ENCODE results near the gene THBS1. TPM values are rescaled to one million over a fixed set of nuclear protein-coding genes. Genes with fewer than 3 reads are reported as not detected.
A peak's percentile ranks its signal among the peaks of the same experiment; 100 is the strongest.

The THBS1 gene
- total and polyA plus RNA-seq, 4 experiments from 2014 or later, result 0.77 to 7.6 (median 2.6) TPM

DNA sequence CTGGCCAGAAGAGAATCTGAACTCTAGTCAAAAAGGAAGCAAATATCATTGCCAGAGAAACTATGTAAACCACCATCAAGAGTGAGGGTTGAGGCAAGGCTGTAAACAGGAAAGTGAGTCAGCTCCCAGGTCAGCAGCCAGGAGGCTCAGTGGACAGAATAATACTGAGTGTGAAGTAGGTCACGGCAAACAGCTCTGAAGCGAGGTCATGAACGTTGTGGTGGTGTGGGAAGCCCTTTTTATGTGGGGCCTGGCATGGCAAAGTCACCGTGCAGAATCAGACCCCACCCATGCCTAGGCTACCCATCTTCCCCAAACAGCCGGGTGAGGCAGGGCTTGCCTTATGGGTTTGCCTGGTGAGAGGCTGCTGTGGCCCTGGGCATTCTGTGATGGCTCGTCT, 43.9 kb downstream of the THBS1 start:
- Mint-ChIP-seq H3K27ac (peak overlapping the region; percentile 98 to 100 (median 99)), H3K9me3 (peaks cover 0 to 4% (median under 1%) of the 10 kb centered on the region in 8 donors), H3K4me1 (peaks cover 66 to 89% (median 80%) of the 10 kb centered on the region in 4 donors), H3K36me3 (peaks cover 0 to 9% of the 10 kb centered on the region in 2 donors), H3K27me3 (no peaks in the 10 kb centered on the region), H3K4me3 (peak overlapping the region; percentile 76 to 91 (median 82))
- no peak overlapping the region for H3K4me3 ChIP-seq (ENCODE audit: low read length in 2 of 2)
- CTCF ChIA-PET (ENCODE audit: partially characterized antibody), result interaction anchor here (0.9 to 5.9 kb wide), 11 partner anchors 8 to 132 kb away, joined by 3 to 54 read pairs (median 4); partner anchors contain the start of gene THBS1
- H3K4me1 ChIP-seq (ENCODE audit: insufficient read depth, low read length), result peaks cover 80% of the 10 kb centered on the region
- peak overlapping the region; percentile 70 for H3K27ac ChIP-seq (ENCODE audit: low read depth, low read length)
- DNase-seq, result peak; percentile 78 to 90 (median 86)
- POLR2A ChIA-PET (ENCODE audit: partially characterized antibody), result interaction anchor here (0.8 to 6.1 kb wide), 22 partner anchors 9 to 1170 kb away, joined by 3 to 59 read pairs (median 8); partner anchors contain the start of genes FAM98B, FSIP1 and THBS1
- H3K27me3 ChIP-seq (ENCODE audit: insufficient read depth, low read length), result no peaks in the 10 kb centered on the region
- H3K36me3 ChIP-seq (ENCODE audit: insufficient read depth, low read length), result no peaks in the 10 kb centered on the region
- intact Hi-C loops (cut with micrococcal nuclease), result loop anchor here (2.0 to 5.0 kb wide), 6 partner anchors 16 to 158 kb away; partner anchors contain the start of genes FSIP1 and THBS1
- H3K9me3 ChIP-seq (ENCODE audit: control insufficient read depth in 1 of 2, low read length in 2 of 2), result no peaks in the 10 kb centered on the region

DNA sequence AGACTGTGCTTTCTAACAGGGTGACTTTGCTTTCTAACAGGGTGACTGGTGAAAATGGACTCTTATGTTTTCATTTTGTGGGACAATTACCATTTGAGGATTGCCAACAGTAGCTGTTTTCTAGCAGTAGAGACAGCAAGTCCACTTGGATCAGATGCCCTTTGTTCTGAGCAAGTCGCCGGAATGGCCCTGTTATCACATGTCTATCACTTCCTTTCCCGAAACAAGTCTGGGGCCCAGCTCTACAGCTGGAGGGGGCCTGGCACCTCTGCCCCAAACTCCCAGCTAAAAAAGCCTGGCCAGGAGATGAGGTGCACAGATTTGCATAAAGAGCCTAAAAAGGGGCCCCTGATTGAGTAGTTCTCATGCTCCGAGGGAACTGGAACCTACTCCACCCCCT, 44.6 kb downstream of the THBS1 start:
- Mint-ChIP-seq H3K4me3 (peak overlapping the region in 7 of 8 donors; percentile 76 to 91 (median 81)), H3K9me3 (peaks cover 0 to 4% (median 0%) of the 10 kb centered on the region in 8 donors), H3K27me3 (no peaks in the 10 kb centered on the region), H3K27ac (peak overlapping the region; percentile 98 to 100 (median 99)), H3K36me3 (peaks cover 0 to 9% of the 10 kb centered on the region in 2 donors), H3K4me1 (peaks cover 72 to 94% (median 85%) of the 10 kb centered on the region in 4 donors)
- H3K4me1 ChIP-seq (ENCODE audit: insufficient read depth, low read length), result peaks cover 86% of the 10 kb centered on the region
- H3K9me3 ChIP-seq (ENCODE audit: control insufficient read depth in 1 of 2, low read length in 2 of 2), result no peaks in the 10 kb centered on the region
- H3K27me3 ChIP-seq (ENCODE audit: insufficient read depth, low read length), result no peaks in the 10 kb centered on the region
- H3K4me3 ChIP-seq (ENCODE audit: low read length in 2 of 2), result no peak overlapping the region
- POLR2A ChIA-PET (ENCODE audit: partially characterized antibody), result interaction anchor here (0.8 to 6.1 kb wide), 20 partner anchors 11 to 1171 kb away, joined by 3 to 59 read pairs (median 8); partner anchors contain the start of genes FAM98B, FSIP1 and THBS1
- CTCF ChIA-PET (ENCODE audit: partially characterized antibody), result interaction anchor here (0.7 to 5.9 kb wide), 11 partner anchors 9 to 935 kb away, joined by 3 to 54 read pairs (median 4); partner anchors contain the start of gene THBS1
- no peaks in the 10 kb centered on the region for H3K36me3 ChIP-seq (ENCODE audit: insufficient read depth, low read length)
- H3K27ac ChIP-seq (ENCODE audit: low read depth, low read length), result peak overlapping the region; percentile 70
- intact Hi-C loops (cut with micrococcal nuclease), result loop anchor here (2.0 kb wide), 5 partner anchors 15 to 157 kb away; partner anchors contain the start of genes FSIP1 and THBS1
- no peak for DNase-seq

DNA sequence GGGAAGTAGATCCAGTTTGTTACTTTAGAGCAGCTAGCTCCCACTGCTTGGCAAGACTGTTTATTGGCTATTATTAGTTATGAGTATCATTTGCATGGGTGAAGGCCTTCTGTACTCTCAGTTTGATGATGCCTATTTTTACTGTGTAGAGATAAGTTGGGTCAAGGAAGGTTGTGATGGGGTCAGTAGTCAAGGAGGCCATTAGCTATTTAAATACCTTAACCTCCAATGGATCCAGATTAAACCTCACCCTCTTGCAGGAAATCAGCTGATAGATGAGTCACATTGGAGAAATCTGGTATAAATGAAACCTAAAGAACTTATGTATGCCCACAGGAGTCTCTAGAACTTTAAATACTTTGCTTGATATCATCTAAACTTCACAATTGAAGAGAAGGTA, 45.0 kb downstream of the THBS1 start:
- Histone ChIP-seq H3K27me3 (ENCODE audit: insufficient read depth, low read length) (no peaks in the 10 kb centered on the region), H3K4me1 (ENCODE audit: insufficient read depth, low read length) (peaks cover 90% of the 10 kb centered on the region), H3K9me3 (ENCODE audit: control insufficient read depth in 1 of 2, low read length in 2 of 2) (no peaks in the 10 kb centered on the region), H3K27ac (ENCODE audit: low read depth, low read length) (peak overlapping the region; percentile 70), H3K36me3 (ENCODE audit: insufficient read depth, low read length) (no peaks in the 10 kb centered on the region), H3K4me3 (ENCODE audit: low read length in 2 of 2) (no peak overlapping the region)
- no peaks in the 10 kb centered on the region for H3K27me3 Mint-ChIP-seq
- ChIA-PET POLR2A (ENCODE audit: partially characterized antibody) (interaction anchor here (0.8 to 6.1 kb wide), 14 partner anchors 11 to 956 kb away, joined by 3 to 59 read pairs (median 12); partner anchors contain the start of genes FSIP1 and THBS1), CTCF (ENCODE audit: partially characterized antibody) (interaction anchor here (0.7 to 5.9 kb wide), 8 partner anchors 10 to 935 kb away, joined by 3 to 54 read pairs (median 4); no protein-coding TSS in a partner anchor)
- H3K4me1 Mint-ChIP-seq, result peaks cover 75 to 98% (median 89%) of the 10 kb centered on the region in 4 donors
- DNase-seq, result no peak
- peak overlapping the region in 7 of 8 donors; percentile 27 to 86 (median 32) for H3K4me3 Mint-ChIP-seq
- peaks cover 0 to 4% (median 0%) of the 10 kb centered on the region in 8 donors for H3K9me3 Mint-ChIP-seq
- peaks cover 0 to 9% of the 10 kb centered on the region in 2 donors for H3K36me3 Mint-ChIP-seq
- intact Hi-C loops (cut with micrococcal nuclease), result loop anchor here (2.0 kb wide), 5 partner anchors 15 to 157 kb away; partner anchors contain the start of genes FSIP1 and THBS1
- H3K27ac Mint-ChIP-seq, result peak overlapping the region; percentile 98 to 100 (median 99)

- peaks cover 0 to 4% (median 0%) of the 10 kb centered on the region in 8 donors for H3K9me3 Mint-ChIP-seq
- ChIA-PET CTCF (ENCODE audit: partially characterized antibody) (interaction anchor here (3.9 to 4.5 kb wide), 2 partner anchors 33 to 129 kb away, joined by 26 to 35 read pairs; no protein-coding TSS in a partner anchor), POLR2A (ENCODE audit: partially characterized antibody) (interaction anchor here (1.0 to 4.3 kb wide), 5 partner anchors 9 to 155 kb away, joined by 3 to 22 read pairs (median 4); partner anchors contain the start of gene FSIP1)
- H3K4me3 Mint-ChIP-seq, result peak overlapping the region in 6 of 8 donors; percentile 5 to 73 (median 59)
- Histone ChIP-seq H3K4me1 (ENCODE audit: insufficient read depth, low read length) (peaks cover 90% of the 10 kb centered on the region), H3K27ac (ENCODE audit: low read depth, low read length) (peak overlapping the region; percentile 62), H3K4me3 (ENCODE audit: low read length in 2 of 2) (no peak overlapping the region), H3K36me3 (ENCODE audit: insufficient read depth, low read length) (no peaks in the 10 kb centered on the region), H3K27me3 (ENCODE audit: insufficient read depth, low read length) (no peaks in the 10 kb centered on the region), H3K9me3 (ENCODE audit: control insufficient read depth in 1 of 2, low read length in 2 of 2) (no peaks in the 10 kb centered on the region)
- intact Hi-C loops (cut with micrococcal nuclease), result no loop called here
- no peak for DNase-seq
- peak overlapping the region; percentile 92 to 99 (median 98) for H3K27ac Mint-ChIP-seq
- peaks cover 0 to 9% of the 10 kb centered on the region in 2 donors for H3K36me3 Mint-ChIP-seq
- peaks cover 73 to 88% (median 85%) of the 10 kb centered on the region in 4 donors for H3K4me1 Mint-ChIP-seq
- H3K27me3 Mint-ChIP-seq, result no peaks in the 10 kb centered on the region
Observed at GRCh38 chr15:39627451-39628143, 46.7 kb downstream of the THBS1 start.

GRCh38 chr15:39628144-39628508, 47.2 kb downstream of the THBS1 start:
- H3K4me3 ChIP-seq (ENCODE audit: low read length in 2 of 2), result no peak overlapping the region
- Mint-ChIP-seq H3K36me3 (peaks cover 0 to 9% of the 10 kb centered on the region in 2 donors), H3K9me3 (peaks cover 0 to 4% (median 0%) of the 10 kb centered on the region in 8 donors), H3K27me3 (no peaks in the 10 kb centered on the region), H3K4me3 (peak overlapping the region in 6 of 8 donors; percentile 5 to 73 (median 59)), H3K4me1 (peaks cover 68 to 83% (median 80%) of the 10 kb centered on the region in 4 donors), H3K27ac (peak overlapping the region; percentile 92 to 99 (median 98))
- H3K4me1 ChIP-seq (ENCODE audit: insufficient read depth, low read length), result peaks cover 85% of the 10 kb centered on the region
- no peaks in the 10 kb centered on the region for H3K27me3 ChIP-seq (ENCODE audit: insufficient read depth, low read length)
- POLR2A ChIA-PET (ENCODE audit: partially characterized antibody), result interaction anchor here (1.2 to 3.8 kb wide), 4 partner anchors 9 to 154 kb away, joined by 3 to 17 read pairs (median 4); partner anchors contain the start of gene FSIP1
- peak overlapping the region; percentile 62 for H3K27ac ChIP-seq (ENCODE audit: low read depth, low read length)
- CTCF ChIA-PET (ENCODE audit: partially characterized antibody), result interaction anchor here (1.0 to 4.5 kb wide), 3 partner anchors 33 to 811 kb away, joined by 3 to 35 read pairs (median 26); no protein-coding TSS in a partner anchor
- no peaks in the 10 kb centered on the region for H3K36me3 ChIP-seq (ENCODE audit: insufficient read depth, low read length)
- H3K9me3 ChIP-seq (ENCODE audit: control insufficient read depth in 1 of 2, low read length in 2 of 2), result no peaks in the 10 kb centered on the region
- no peak for DNase-seq
- intact Hi-C loops (cut with micrococcal nuclease), result no loop called here

- peaks cover 62 to 77% (median 74%) of the 10 kb centered on the region in 4 donors for H3K4me1 Mint-ChIP-seq
- H3K36me3 Mint-ChIP-seq, result peaks cover 0 to 9% of the 10 kb centered on the region in 2 donors
- intact Hi-C loops (cut with micrococcal nuclease), result loop anchor here (1.0 kb wide), 1 partner anchor 34 kb away; no protein-coding TSS in a partner anchor
- peak overlapping the region in 1 of 2 donors; percentile 16 for H3K4me3 ChIP-seq (ENCODE audit: low read length in 2 of 2)
- no peaks in the 10 kb centered on the region for H3K27me3 ChIP-seq (ENCODE audit: insufficient read depth, low read length)
- peak overlapping the region in 7 of 8 donors; percentile 3 to 81 (median 66) for H3K4me3 Mint-ChIP-seq
- peaks cover 0 to 3% (median 0%) of the 10 kb centered on the region in 8 donors for H3K9me3 Mint-ChIP-seq
- DNase-seq, result no peak
- no peaks in the 10 kb centered on the region for H3K36me3 ChIP-seq (ENCODE audit: insufficient read depth, low read length)
- peak overlapping the region; percentile 62 for H3K27ac ChIP-seq (ENCODE audit: low read depth, low read length)
- peaks cover 79% of the 10 kb centered on the region for H3K4me1 ChIP-seq (ENCODE audit: insufficient read depth, low read length)
- H3K27me3 Mint-ChIP-seq, result no peaks in the 10 kb centered on the region
- CTCF ChIA-PET (ENCODE audit: partially characterized antibody), result interaction anchor here (1.0 to 4.5 kb wide), 7 partner anchors 12 to 812 kb away, joined by 3 to 35 read pairs (median 8); no protein-coding TSS in a partner anchor
- POLR2A ChIA-PET (ENCODE audit: partially characterized antibody), result interaction anchor here (0.5 to 3.8 kb wide), 10 partner anchors 10 to 1176 kb away, joined by 3 to 17 read pairs (median 4); partner anchors contain the start of gene FSIP1
- no peaks in the 10 kb centered on the region for H3K9me3 ChIP-seq (ENCODE audit: control insufficient read depth in 1 of 2, low read length in 2 of 2)
- H3K27ac Mint-ChIP-seq, result peak overlapping the region; percentile 96 to 99 (median 98)
Observed at GRCh38 chr15:39628546-39629257, 47.8 kb downstream of the THBS1 start.

All from CD4-positive, alpha-beta memory T cell (primary cell).